T-helper 22 cell (primary cell): ENCODE results near the gene KIZ.
"Not testable (repeated sequence)": the region's sequence is repeated elsewhere in the genome, so short reads cannot be mapped to it uniquely, and the experiment has no call there.

Experiments used
- DNase-seq: peaks from one replicate; pipeline ENCODE4 v3.0.0-alpha.2; 2020; ENCODE audit warnings: low read depth

The KIZ gene

DNA sequence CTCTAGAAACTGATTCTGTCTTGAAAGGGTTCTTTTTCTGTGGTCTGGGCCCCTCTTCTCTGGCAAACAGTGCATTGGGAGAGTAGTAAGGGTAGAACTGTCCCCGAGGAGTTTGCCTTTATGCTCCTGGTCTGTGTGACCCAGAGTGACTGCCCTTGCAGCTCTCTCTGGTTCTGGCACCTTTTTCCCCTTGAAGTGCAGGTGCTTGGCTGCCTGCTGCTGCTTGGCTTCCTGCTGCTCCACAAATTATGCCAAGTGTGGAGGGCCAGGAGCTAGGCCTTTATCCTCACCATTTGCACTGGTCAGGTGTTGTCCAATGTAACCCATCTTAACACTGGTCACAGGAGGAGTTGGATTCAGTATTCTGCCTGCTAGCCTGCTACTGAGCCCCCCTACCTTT is 11.2 kb downstream of the KIZ start:
- no peak for DNase-seq

DNA sequence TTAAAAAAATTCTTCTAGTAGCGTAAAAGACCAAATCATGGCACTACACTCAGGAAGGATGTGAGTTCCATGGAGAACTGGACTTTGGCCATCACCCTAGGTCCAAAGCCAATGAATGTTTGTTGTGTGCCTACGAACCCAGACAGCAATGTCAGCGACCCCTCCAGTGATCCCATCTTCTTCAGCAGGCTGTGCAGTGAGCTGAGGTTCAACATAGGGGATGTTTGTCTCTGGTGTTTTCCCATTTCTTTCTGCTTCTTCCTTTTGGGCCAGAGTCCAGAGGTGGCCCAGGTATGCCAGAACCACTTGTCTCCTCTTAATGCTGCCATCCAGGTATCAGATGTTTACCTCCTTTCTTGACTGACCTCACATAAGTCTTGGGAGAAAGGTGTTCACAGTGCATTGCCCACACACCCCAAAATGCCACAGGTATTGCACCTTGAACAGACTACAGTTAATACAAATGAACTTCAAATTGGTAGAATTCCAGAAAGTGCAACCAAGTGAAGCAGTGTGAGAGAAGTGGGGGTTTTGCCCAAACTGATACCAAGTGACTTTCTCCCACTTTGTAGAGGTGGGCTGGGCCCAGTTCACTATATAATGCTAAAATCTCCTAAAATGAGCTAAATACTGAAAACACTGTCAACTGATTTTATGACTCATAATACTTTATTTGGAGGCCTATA is 14.1 kb downstream of the KIZ start:
- no peak for DNase-seq

DNA sequence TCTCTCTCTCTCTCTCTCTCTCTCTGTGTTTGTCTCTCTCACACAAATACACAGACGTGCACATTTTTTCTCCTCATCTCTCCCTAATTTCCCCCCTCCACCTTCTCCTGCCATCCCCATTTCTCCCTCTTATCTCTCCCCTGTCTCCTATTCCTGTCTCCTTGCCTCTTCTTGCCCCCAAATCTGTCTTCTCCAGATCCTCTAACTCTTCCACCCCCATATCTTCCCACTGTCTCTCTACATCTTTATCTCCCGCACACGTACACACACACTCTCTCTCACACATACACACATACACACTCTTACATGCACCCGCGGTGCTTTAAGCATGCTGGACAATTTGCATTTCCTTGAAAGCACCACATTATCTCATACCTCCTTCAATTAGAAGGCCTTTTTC is 15.9 kb downstream of the KIZ start:
- no peak for DNase-seq

GRCh38 chr20:21143194-21143890 is 17.5 kb downstream of the KIZ start:
- DNase-seq: no peak

DNA sequence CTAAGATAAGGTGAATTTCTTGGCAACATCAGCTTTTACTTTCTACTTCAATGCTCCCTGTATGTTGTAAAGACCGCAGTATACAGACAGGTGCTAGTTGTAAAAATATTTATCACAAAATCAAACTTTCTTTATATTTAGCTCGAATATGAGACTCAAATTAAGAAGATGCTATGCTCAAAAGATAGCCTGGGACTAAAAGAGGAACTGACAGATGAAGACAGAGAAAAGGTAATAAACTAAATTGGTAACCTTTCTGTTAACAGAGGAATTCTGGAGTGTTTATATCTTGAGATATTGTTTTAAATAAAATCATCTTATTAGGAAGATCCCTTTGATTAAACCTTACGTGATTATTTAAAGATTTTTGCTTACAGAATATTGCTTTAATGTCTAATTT is 19.5 kb downstream of the KIZ start:
- no peak for DNase-seq

- DNase-seq: no peak
Measured at GRCh38 chr20:21146215-21146614, 20.3 kb downstream of the KIZ start.

- no peak for DNase-seq
Measured at GRCh38 chr20:21147593-21147992, 21.7 kb downstream of the KIZ start.

GRCh38 chr20:21149344-21149743 is 23.5 kb downstream of the KIZ start:
- DNase-seq: no peak

DNA sequence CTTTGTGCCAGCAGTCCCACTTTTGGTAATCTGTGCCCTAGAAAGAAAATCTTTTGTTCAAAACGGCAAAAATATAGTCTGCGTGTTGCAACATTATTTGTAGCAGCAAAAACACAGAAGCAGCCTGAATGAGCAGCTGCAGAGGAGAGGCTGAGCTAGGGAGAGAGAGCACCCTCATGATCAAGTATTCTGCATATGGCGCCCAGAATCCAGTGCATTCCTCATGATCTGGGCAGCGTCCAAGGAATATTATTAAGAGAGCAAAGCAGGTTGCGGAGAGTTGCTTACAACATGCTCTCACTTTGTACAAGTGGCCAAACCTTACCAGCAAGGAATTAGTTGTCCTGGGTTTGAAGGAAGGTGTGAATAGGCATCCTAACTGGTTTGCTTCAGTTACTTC is 25.9 kb downstream of the KIZ start:
- no peak for DNase-seq

DNA sequence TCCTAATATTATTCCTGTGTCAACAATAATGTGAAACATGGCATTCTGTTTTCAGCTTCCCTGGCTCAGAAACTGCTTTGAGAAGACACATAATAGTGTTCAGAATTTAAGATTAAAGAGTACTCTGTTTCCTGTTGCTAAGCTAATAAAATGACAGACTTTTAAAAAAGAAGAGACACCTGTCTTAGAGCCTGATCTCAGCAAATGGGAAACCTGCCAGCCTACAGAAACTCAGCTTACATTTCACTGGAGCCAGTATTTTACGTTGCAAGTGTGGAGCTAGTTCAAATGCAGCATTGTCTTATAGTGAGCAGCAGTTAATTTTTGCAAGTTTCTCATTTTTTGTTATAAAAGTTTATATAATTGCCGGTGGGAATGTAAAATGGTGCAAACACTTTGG is 28.8 kb downstream of the KIZ start:
- no peak for DNase-seq

GRCh38 chr20:21155268-21155667 is 29.4 kb downstream of the KIZ start:
- no peak for DNase-seq

GRCh38 chr20:21156266-21156665 is 30.4 kb downstream of the KIZ start:
- no peak for DNase-seq

DNA sequence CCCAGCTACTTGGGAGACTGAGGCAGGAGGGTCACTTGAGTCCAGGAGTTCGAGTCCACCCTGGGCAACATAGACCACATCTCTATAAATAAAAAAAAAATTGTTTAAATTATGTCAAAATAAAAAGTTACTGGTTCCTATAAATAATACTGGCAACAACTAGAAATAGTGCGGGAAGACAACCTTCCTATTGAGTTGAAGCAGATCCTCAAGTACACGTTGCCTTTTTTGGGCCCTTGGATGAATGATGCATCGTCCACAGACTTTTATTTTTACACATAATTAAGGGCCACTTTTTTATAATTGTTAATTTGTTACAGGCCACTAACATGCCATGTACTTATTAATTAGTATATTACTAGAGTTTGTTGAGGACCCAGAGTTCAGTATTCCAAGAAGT is 31.1 kb downstream of the KIZ start:
- DNase-seq: no peak

DNA sequence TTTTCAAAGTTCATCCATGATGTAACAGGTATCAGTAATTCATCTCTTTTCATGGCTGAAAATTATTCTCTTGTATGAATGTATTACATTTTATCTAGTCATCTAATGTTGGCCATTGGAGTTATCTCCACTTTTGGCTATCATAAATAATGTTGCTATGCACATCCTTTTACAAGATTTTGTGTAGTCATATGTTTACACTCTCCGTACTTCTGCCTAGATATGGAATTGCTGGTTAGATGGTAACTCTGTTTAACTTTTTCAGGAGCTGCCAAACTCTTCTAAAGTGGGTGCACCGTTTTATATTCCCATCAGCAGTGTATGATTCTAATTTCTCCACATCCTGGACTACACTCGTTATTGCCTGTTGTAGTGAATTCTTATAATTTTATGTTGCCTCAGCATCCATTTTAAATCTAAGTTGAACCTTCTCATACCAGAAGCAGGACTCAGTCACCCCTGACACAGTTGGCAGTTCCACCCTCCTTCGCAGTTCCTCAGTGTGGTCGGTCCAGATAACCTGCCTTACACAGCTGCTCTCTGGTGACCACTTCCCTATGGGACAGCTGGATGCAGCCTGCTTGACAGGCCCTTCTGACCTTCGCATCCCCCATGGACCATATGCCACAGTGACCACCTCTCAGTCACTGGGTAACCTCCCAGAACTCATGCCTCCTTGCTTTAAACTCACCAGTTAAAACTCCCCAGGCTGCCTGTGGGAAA is 33.9 kb downstream of the KIZ start:
- DNase-seq: no peak

DNA sequence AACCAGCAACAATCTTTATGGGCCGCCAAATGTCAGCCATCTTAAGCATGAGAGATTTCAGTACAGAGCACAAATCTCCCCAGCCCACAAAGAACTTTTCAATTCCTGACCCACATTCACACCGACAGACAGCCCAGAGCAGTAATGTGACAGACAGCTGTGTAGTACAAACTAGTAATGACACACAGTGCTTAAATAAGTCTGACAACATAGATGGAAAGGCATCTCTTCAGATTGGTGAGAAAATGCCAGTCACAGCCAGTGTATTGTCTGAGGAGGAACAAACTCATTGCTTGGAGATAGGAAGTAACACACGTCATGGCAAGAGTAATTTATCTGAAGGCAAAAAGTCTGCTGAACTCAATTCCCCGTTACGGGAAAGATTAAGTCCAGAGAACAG is 36.0 kb downstream of the KIZ start:
- no peak for DNase-seq

DNA sequence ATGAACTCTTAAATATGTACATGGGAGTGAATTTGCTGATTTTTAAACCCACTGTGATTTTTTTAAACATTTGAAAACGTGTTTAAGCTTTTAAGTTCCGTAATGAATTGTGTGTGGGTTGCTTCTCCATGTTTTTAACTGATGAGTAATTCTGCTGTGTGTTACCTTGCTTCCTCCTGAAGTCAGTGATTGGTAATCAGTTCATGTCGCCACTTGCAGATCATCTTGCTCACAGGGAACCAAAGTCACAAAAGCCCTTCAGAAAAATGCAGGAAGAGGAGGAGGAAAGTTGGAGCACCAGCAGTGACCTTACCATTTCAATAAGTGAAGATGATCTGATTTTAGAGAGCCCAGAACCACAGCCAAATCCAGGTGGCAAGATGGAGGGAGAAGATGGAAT is 36.7 kb downstream of the KIZ start:
- DNase-seq: no peak

DNA sequence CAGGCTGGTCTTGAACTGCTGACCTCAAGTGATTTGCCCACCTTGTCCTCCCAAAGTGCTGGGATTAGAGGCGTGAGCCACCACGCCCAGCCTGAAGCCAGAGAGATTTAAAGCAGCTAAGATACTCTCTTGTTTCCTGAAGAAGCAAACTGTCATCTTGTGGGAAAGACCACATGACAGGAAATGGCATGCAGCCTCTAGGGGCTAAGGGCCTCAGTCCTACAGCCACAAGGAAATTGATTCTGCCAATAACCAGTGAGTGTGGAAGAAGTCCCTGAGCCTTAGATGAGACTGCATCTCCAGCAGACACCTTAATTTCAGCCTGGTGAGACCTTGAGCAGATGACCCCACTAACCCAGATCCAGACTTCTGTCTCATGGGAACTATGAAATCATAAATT is 40.9 kb downstream of the KIZ start:
- DNase-seq: no peak

DNA sequence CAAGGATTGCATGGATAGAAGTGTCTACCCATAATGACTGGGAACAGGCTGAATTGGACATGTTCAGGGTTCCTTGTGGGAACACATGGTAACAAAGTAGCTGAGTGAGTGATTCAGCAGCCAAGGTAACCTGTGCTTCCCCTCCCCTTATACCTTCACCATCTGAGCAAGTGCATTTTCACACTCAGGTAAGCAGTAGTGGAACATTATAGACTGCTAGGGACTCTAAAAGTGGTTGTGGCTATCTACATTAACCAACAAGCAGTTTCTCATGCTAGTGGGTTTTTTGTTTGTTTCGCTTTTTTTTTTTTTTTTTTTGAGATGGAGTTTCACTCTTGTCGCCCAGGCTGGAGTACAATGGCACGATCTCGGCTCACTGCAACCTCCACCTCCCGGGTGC is 41.4 kb downstream of the KIZ start:
- no peak for DNase-seq

GRCh38 chr20:21168061-21168460 is 42.2 kb downstream of the KIZ start:
- not testable (repeated sequence) for DNase-seq

DNA sequence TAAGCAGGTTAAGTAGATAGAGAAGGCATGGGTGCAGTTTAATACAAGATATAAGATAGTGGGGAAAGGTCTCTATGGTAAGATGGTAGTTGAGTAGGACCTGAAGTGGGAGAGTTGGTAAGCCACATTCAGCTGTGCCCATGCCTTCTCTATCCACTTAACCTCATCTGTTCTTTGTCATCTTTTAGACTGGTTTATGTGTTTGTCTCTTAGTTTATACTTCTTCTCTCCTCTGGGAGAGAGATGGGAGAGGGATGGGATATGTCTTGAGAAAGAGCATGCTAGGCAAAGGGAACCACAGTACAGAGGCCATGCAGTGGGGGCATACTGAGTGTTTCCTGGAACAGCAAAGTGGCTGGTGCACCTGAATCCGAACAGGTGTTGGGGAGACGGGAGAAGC is 46.7 kb downstream of the KIZ start:
- no peak for DNase-seq

DNA sequence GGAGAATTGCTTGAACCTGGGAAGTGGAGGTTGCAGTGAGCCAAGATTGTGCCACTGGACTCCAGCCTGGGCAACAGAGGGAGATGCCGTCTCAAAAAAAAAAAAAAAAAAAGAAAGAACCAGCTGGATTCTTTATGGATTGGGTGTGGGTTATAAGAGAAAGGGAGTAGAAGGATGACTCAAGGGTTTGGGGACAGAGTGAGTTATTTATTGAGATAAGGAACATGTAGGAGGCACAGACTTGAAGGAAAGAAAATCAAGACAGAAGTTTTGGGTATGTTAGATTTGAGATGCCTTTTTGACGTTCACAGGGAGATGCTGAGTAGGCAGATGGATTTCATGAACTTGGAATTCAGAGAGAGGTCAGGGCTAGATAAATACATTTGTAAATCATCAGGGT is 47.6 kb downstream of the KIZ start:
- no peak for DNase-seq

GRCh38 chr20:21174516-21175239 is 48.8 kb downstream of the KIZ start:
- DNase-seq: no peak

- DNase-seq: no peak
Measured at GRCh38 chr20:21175433-21175832, 49.6 kb downstream of the KIZ start.
